Esophagus squamous epithelium (tissue), 5 donors: ENCODE data around the gene ADRM1. TPM values are rescaled to one million over a fixed set of nuclear protein-coding genes. Genes with fewer than 3 reads are reported as not detected.

Experiments
- DNase-seq: peaks from one replicate; lab custom pipeline; 2025; lab: John Stamatoyannopoulos, UW
- H3K27ac ChIP-seq, 4 donors: fragments of 200-600 bp; sonication (generic); one replicate each; pipeline ENCODE4 v1.5.1; 2016 to 2019; ENCODE audit warnings: mild to moderate bottlenecking in 1 of 4
- H3K27me3 ChIP-seq, 4 donors: fragments of 200-600 bp; sonication (generic); 1 replicate in 3 of 4; 2 replicates in 1 of 4; pipeline versions ENCODE4 v1.5.1 to v1.6.0; 2017 to 2021; ENCODE audit warnings: antibody characterized with exemption in 1 of 4
- H3K36me3 ChIP-seq, 3 donors: fragments of 200-600 bp; sonication (generic); one replicate each; pipeline ENCODE4 v1.5.1; 2016 to 2019
- H3K4me1 ChIP-seq, 3 donors: fragments of 200-600 bp; sonication (generic); one replicate each; pipeline ENCODE4 v1.5.1; 2017 to 2019
- H3K4me3 ChIP-seq, 4 donors: fragments of 200-600 bp; sonication (generic); 1 replicate in 3 of 4; 2 replicates in 1 of 4; pipeline ENCODE4 v1.5.1; 2016 to 2019; ENCODE audit warnings: mild to moderate bottlenecking in 2 of 4, moderate library complexity in 1 of 4
- H3K9me3 ChIP-seq, 3 donors: fragments of 200-600 bp; sonication (generic); one replicate each; pipeline ENCODE4 v1.5.1; 2016 to 2019
- POLR2A ChIP-seq, 4 donors: fragments of 450-650 bp; IDR thresholded peaks; one replicate each; pipeline ENCODE4 v1.6.1; 2017; ENCODE audit warnings: antibody characterized with exemption in 4 of 4, mild to moderate bottlenecking in 4 of 4, moderate library complexity in 3 of 4
- WGBS, 2 donors: methylation state at CpG; one replicate each; pipeline ENCODE4 v1.1.5; 2018; 5-methylcytosine and 5-hydroxymethylcytosine counted together
- intact Hi-C: fragments of 100-400 bp; cut with DNase I; formaldehyde crosslinking; loops from one replicate; pipeline ENCODE4 v1.15.0; 2022
- total RNA-seq, 4 donors: library from RNA; depleted of rRNA; stranded (reverse); fragments of >200 nt; gene quantifications; one replicate each; pipeline ENCODE4 v1.1.0, GENCODE V29; 2016
- TF ChIP-seq, protein P1 (sequence below), 6 experiments: fragments of 450-650 bp in 4 of 6; fragments of 200-600 bp in 2 of 6; sonication (generic) in 2 of 6; IDR thresholded peaks; one replicate each; pipeline ENCODE4 v1.5.1; 2016 to 2019; ENCODE audit warnings: antibody characterized with exemption in 6 of 6, mild to moderate bottlenecking in 4 of 6, moderate library complexity in 4 of 6
- donor health status: DM: yes; HTN: yes; CAD: no.

Gene ADRM1
- total RNA-seq, 4 donors from 2014 or later = 126 to 173 (median 133) TPM

DNA sequence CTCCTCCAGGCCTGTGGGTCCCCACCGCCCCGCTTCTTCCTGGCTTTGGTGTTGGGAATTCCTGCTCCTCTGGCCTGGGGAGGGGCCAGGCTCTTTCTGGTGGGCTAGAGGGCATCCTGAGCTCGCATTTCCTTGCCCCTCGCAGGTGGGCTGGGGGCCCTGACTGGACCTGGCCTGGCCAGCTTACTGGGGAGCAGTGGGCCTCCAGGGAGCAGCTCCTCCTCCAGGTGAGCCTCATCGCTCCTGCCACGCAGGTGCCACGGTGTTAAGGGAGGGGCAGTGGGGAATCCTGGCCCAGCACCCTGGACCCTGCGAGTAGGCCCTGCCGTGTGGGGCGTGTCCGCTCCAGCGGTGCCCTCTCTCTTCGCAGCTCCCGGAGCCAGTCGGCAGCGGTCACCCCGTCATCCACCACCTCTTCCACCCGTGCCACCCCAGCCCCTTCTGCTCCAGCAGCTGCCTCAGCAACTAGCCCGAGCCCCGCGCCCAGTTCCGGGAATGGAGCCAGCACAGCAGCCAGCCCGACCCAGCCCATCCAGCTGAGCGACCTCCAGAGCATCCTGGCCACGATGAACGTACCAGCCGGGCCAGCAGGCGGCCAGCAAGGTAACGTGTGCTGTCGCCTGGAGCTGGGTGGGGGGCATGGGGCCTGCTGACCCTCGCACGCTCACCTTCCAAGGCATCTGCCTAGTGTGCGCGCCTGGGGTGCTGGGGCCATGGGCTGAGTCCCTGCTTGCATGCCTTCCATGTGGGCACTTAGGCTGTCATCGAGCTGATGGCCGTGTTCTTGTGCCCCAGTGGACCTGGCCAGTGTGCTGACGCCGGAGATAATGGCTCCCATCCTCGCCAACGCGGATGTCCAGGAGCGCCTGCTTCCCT is 4.7 kb downstream of the ADRM1 start:
- Histone ChIP-seq H3K4me3 (no peak overlapping the region), H3K27me3 (no peaks in the 10 kb centered on the region), H3K36me3 (peaks cover 54 to 81% (median 56%) of the 10 kb centered on the region in 3 donors), H3K9me3 (no peaks in the 10 kb centered on the region), H3K27ac (peak overlapping the region in 3 of 4 donors; percentile 12 to 99 (median 39)), H3K4me1 (peaks cover 31 to 89% (median 52%) of the 10 kb centered on the region in 3 donors)
- 61 to 83% methylated on average over 3 to 11 of the region's 42 CpGs for WGBS, 2 donors
- no peak for DNase-seq
- intact Hi-C loops = no loop called here
- TF ChIP-seq, protein P1, sequence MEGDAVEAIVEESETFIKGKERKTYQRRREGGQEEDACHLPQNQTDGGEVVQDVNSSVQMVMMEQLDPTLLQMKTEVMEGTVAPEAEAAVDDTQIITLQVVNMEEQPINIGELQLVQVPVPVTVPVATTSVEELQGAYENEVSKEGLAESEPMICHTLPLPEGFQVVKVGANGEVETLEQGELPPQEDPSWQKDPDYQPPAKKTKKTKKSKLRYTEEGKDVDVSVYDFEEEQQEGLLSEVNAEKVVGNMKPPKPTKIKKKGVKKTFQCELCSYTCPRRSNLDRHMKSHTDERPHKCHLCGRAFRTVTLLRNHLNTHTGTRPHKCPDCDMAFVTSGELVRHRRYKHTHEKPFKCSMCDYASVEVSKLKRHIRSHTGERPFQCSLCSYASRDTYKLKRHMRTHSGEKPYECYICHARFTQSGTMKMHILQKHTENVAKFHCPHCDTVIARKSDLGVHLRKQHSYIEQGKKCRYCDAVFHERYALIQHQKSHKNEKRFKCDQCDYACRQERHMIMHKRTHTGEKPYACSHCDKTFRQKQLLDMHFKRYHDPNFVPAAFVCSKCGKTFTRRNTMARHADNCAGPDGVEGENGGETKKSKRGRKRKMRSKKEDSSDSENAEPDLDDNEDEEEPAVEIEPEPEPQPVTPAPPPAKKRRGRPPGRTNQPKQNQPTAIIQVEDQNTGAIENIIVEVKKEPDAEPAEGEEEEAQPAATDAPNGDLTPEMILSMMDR (IDR thresholded peaks at IDR 0.05) = peak in 1 of 6 experiments; percentile 10
- no peak for TF ChIP-seq POLR2A (IDR thresholded peaks at IDR 0.05)

DNA sequence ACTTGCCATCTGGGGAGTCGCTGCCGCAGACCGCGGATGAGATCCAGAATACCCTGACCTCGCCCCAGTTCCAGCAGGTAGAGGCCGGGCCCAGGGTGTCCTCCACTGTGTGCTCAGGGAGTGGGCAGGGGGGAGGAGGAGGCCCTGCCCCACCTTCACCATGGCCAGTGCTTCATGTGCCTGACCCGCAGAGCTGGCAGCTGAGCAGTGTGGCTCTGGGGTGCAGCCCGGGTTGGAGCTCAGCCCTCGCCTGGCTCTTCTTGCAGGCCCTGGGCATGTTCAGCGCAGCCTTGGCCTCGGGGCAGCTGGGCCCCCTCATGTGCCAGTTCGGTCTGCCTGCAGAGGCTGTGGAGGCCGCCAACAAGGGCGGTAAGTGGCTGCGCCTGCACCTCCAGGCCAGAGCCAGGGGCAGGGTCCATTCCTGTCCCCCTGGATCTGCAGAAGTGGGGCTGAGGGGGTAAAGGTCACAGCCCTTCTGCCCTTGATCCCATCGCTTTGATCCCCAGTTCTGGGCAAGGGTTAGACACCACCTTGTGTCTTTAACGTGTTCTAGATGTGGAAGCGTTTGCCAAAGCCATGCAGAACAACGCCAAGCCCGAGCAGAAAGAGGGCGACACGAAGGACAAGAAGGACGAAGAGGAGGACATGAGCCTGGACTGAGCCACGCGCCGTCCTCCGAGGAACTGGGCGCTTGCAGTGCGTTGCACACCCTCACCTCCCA is 5.5 kb downstream of the ADRM1 start:
- Histone ChIP-seq H3K36me3 (peaks cover 60 to 89% (median 64%) of the 10 kb centered on the region in 3 donors), H3K4me1 (peaks cover 30 to 88% (median 52%) of the 10 kb centered on the region in 3 donors), H3K27me3 (no peaks in the 10 kb centered on the region), H3K9me3 (no peaks in the 10 kb centered on the region), H3K27ac (peak overlapping the region in 3 of 4 donors; percentile 37 to 99 (median 39)), H3K4me3 (no peak overlapping the region)
- intact Hi-C loops = no loop called here
- WGBS, 2 donors = 44 to 70% methylated on average over 11 to 12 of the region's 29 CpGs
- DNase-seq = no peak
- TF ChIP-seq, protein P1 (IDR thresholded peaks at IDR 0.05) = no peak
- no peak for TF ChIP-seq POLR2A (IDR thresholded peaks at IDR 0.05)

DNA sequence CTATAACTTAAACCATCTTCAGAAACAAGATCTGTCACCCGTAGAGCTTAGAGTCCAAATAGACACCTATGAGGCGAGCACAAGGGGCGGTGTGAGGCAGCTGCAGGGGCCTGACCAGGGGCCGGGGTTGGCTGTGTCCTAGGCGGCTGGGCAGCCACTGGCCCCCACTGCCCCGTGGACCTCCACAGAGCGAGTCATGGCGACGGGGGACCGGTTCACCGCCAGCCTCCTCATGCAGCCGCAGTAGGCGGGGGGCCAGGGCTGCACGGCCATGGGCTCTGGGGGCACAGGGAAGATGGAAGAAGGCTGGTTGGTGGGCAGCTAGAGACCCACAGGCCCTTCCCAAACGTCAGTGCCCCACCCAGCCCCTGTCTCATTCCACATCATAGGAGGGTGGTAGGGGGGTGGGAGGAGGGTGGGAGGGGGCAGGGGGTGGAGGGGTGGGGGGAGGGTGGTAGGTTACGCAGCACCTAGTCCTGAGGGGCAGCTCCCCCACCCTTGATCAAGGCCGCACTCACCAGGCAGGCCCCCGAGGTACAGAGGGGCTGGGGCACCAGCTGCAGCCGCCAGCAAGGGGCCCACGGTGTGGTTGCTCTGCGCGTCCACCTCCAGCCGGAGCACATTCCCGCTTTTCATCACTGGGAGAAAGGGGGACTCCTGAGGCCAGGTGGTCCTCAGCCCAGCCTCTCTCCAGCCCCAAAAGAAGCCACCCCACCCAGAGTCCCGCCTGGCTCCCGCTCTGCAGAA is 6.6 kb downstream of the ADRM1 start:
- WGBS, 2 donors = 60 to 84% methylated on average over 1 to 11 of the region's 26 CpGs
- peaks cover 19 to 77% (median 45%) of the 10 kb centered on the region in 3 donors for H3K4me1 ChIP-seq
- DNase-seq = no peak
- H3K4me3 ChIP-seq = no peak overlapping the region
- peak overlapping the region in 3 of 4 donors; percentile 5 to 34 (median 34) for H3K27ac ChIP-seq
- no peaks in the 10 kb centered on the region for H3K9me3 ChIP-seq
- no peak for TF ChIP-seq POLR2A (IDR thresholded peaks at IDR 0.05)
- TF ChIP-seq, protein P1 (IDR thresholded peaks at IDR 0.05) = no peak
- intact Hi-C loops = no loop called here
- peaks cover 64 to 100% (median 67%) of the 10 kb centered on the region in 3 donors for H3K36me3 ChIP-seq
- no peaks in the 10 kb centered on the region for H3K27me3 ChIP-seq

DNA sequence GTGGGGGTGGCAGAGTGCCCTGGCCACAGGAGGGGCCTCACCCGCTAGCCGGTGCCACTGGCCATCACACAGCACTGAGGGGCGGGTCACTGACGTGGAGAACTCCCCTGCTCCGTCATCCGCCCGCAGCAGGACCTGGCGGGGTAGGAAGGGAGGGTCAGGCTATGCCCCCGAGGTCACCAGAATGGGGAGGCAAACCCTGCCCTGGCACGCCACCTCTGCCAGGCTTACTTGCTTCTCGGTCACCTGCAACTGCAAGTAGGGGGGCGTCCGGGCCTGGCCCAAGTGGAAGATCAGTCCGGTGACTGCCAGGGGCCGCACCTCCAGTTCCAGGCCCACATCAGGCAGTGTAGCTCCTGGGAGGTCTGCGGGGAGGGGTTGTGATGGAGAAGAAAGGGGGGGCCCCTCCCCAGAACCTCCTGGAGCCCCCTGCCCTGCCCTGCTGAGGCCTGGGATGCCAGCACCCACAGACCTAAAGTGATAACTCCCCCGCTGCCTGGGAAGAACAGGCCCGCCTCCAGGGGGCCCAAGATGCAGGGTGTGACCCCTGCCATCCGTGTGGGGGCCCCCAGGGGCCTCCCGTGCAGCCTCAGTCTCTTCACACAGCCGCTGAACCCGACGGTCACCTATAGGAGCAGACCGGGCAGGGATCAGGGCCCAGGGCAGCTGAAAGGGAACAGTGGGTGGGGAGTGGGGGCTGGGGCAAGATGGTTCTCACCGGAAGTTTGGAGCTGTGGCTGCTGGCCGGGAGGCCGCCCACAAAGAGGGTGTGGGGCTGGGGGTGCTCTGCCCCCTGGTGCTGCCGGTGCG is 7.4 kb downstream of the ADRM1 start:
- intact Hi-C loops = no loop called here
- 41% methylated on average over 10 of the region's 29 CpGs; no CpG with 5 or more reads in 1 of the 2 donors for WGBS, 2 donors

More for the DNA sequence above, 7.4 kb downstream of the ADRM1 start:
- Histone ChIP-seq H3K4me3 (no peak overlapping the region), H3K36me3 (peaks cover 67 to 100% (median 72%) of the 10 kb centered on the region in 3 donors), H3K9me3 (no peaks in the 10 kb centered on the region), H3K4me1 (peaks cover 11 to 69% (median 38%) of the 10 kb centered on the region in 3 donors), H3K27ac (peak overlapping the region; percentile 10 to 42 (median 34)), H3K27me3 (no peaks in the 10 kb centered on the region)
- no peak for DNase-seq
- no peak for TF ChIP-seq POLR2A (IDR thresholded peaks at IDR 0.05)
- TF ChIP-seq, protein P1 (IDR thresholded peaks at IDR 0.05) = no peak
